Tibial nerve (tissue), 4 donors: Measurements from ENCODE around the gene GNA12. TPM values are rescaled to one million over a fixed set of nuclear protein-coding genes. Genes with fewer than 3 reads are reported as not detected.
A peak's percentile ranks its signal among the peaks of the same experiment; 100 is the strongest.
"Not testable (repeated sequence)": the region's sequence is repeated elsewhere in the genome, so short reads cannot be mapped to it uniquely, and the experiment has no call there.

ENCODE experiments used
- DNase-seq, 2 donors: peaks; one replicate each; pipeline ENCODE4 v3.0.0-alpha.2; 2019; ENCODE audit warnings: low spot score in 2 of 2
- H3K27ac ChIP-seq, 4 donors: fragments of 200-600 bp; sonication (generic) in 3 of 4; one replicate each; pipeline ENCODE4 v1.5.1; 2017 to 2019; ENCODE audit warnings: mild to moderate bottlenecking in 1 of 4
- H3K27me3 ChIP-seq, 2 donors: fragments of 200-600 bp; sonication (generic) in 1 of 2; one replicate each; pipeline versions ENCODE4 v1.5.1 to v1.6.0; 2017 to 2019
- H3K36me3 ChIP-seq, 3 donors: fragments of 200-600 bp; sonication (generic); one replicate each; pipeline ENCODE4 v1.5.1; 2018 to 2019
- H3K4me1 ChIP-seq, 4 donors: fragments of 200-600 bp; sonication (generic) in 3 of 4; one replicate each; pipeline ENCODE4 v1.5.1; 2017 to 2019
- H3K4me3 ChIP-seq, 4 donors: fragments of 200-600 bp; sonication (generic) in 3 of 4; one replicate each; pipeline ENCODE4 v1.5.1; 2017 to 2019; ENCODE audit warnings: mild to moderate bottlenecking in 1 of 4, moderate library complexity in 1 of 4
- H3K9me3 ChIP-seq, 4 donors: fragments of 200-600 bp; sonication (generic) in 3 of 4; one replicate each; pipeline ENCODE4 v1.5.1; 2017 to 2019
- CTCF ChIP-seq, 5 experiments: fragments of 200-600 bp in 3 of 5; fragments of 450-650 bp in 2 of 5; sonication (generic) in 3 of 5; IDR thresholded peaks; one replicate each; pipeline ENCODE4 v1.5.1; 2016 to 2019; ENCODE audit warnings: antibody characterized with exemption in 5 of 5, mild to moderate bottlenecking in 3 of 5, moderate library complexity in 2 of 5
- EP300 ChIP-seq, 2 donors: sonication (generic); formaldehyde crosslinking; IDR thresholded peaks; one replicate each; pipeline ENCODE4 v1.6.1; 2017; ENCODE audit warnings: antibody characterized with exemption in 2 of 2, mild to moderate bottlenecking in 1 of 2
- POLR2A ChIP-seq, 2 donors: fragments of 450-650 bp; IDR thresholded peaks; one replicate each; pipeline ENCODE4 v1.6.1; 2017; ENCODE audit warnings: antibody characterized with exemption in 2 of 2, mild to moderate bottlenecking in 2 of 2, moderate library complexity in 2 of 2
- WGBS, 2 donors: methylation state at CpG; one replicate each; pipeline ENCODE4 v1.1.5; 2018; 5-methylcytosine and 5-hydroxymethylcytosine counted together
- total RNA-seq, 4 donors: library from RNA; depleted of rRNA; stranded (reverse); fragments of >200 nt; gene quantifications; one replicate each; pipeline ENCODE4 v1.1.0, GENCODE V29; 2016

The GNA12 gene
- total RNA-seq, 4 donors from 2014 or later, result 21.3 to 36.0 (median 29.4) TPM

GRCh38 chr7:2729893-2730716 lies 114.0 kb downstream of the GNA12 start:
- Histone ChIP-seq H3K27ac (peak overlapping the region; percentile 30 to 87 (median 64)), H3K27me3 (no peaks in the 10 kb centered on the region), H3K4me3 (peak overlapping the region in 2 of 4 donors; percentile 14 to 20), H3K4me1 (peaks cover 0 to 44% (median 9%) of the 10 kb centered on the region in 4 donors), H3K9me3 (no peaks in the 10 kb centered on the region), H3K36me3 (peaks cover 0 to 44% (median 0%) of the 10 kb centered on the region in 3 donors)
- TF ChIP-seq POLR2A (IDR thresholded peaks at IDR 0.05), result no peak
- TF ChIP-seq EP300 (IDR thresholded peaks at IDR 0.05), result peak in 1 of 2 donors; percentile 30
- DNase-seq, result no peak
- WGBS, 2 donors, result 58 to 73% methylated on average over 33 of the region's 33 CpGs

- Histone ChIP-seq H3K4me3 (peak overlapping the region in 3 of 4 donors; percentile 12 to 20 (median 14)), H3K36me3 (peaks cover 0 to 46% (median 0%) of the 10 kb centered on the region in 3 donors), H3K9me3 (no peaks in the 10 kb centered on the region), H3K27ac (peak overlapping the region; percentile 30 to 87 (median 64)), H3K4me1 (peaks cover 0 to 36% (median 9%) of the 10 kb centered on the region in 4 donors), H3K27me3 (no peaks in the 10 kb centered on the region)
- TF ChIP-seq POLR2A (IDR thresholded peaks at IDR 0.05), result no peak
- TF ChIP-seq CTCF (IDR thresholded peaks at IDR 0.05), result peak in 1 of 5 experiments; percentile 21
- no peak for TF ChIP-seq EP300 (IDR thresholded peaks at IDR 0.05)
- WGBS, 2 donors, result 46 to 63% methylated on average over 37 of the region's 37 CpGs
- no peak for DNase-seq
Observed at GRCh38 chr7:2729031-2729892, 114.8 kb downstream of the GNA12 start.

GRCh38 chr7:2728316-2729030 lies 115.6 kb downstream of the GNA12 start:
- WGBS, 2 donors, result 36 to 57% methylated on average over 15 of the region's 15 CpGs
- no peak for TF ChIP-seq CTCF (IDR thresholded peaks at IDR 0.05)
- TF ChIP-seq EP300 (IDR thresholded peaks at IDR 0.05), result no peak
- TF ChIP-seq POLR2A (IDR thresholded peaks at IDR 0.05), result no peak
- peak overlapping the region in 2 of 4 donors; percentile 12 to 20 for H3K4me3 ChIP-seq
- peaks cover 0 to 31% (median 9%) of the 10 kb centered on the region in 4 donors for H3K4me1 ChIP-seq
- peaks cover 0 to 51% (median 0%) of the 10 kb centered on the region in 3 donors for H3K36me3 ChIP-seq
- peak overlapping the region; percentile 30 to 87 (median 64) for H3K27ac ChIP-seq
- H3K9me3 ChIP-seq, result no peaks in the 10 kb centered on the region
- no peak for DNase-seq
- H3K27me3 ChIP-seq, result no peaks in the 10 kb centered on the region

GRCh38 chr7:2727206-2727605 lies 116.9 kb downstream of the GNA12 start:
- not testable (repeated sequence) for H3K27me3 ChIP-seq, H3K27ac ChIP-seq, H3K4me3 ChIP-seq, H3K9me3 ChIP-seq
- 81 to 97% methylated on average over 13 of the region's 13 CpGs for WGBS, 2 donors
- peak in 1 of 2 donors; percentile 4 for DNase-seq
- H3K36me3 ChIP-seq, result peaks cover 0 to 57% (median 0%) of the 10 kb centered on the region in 3 donors
- H3K4me1 ChIP-seq, result peaks cover 0 to 27% (median 9%) of the 10 kb centered on the region in 4 donors

GRCh38 chr7:2726316-2727018 lies 117.6 kb downstream of the GNA12 start:
- Histone ChIP-seq H3K27me3 (no peaks in the 10 kb centered on the region), H3K27ac (no peak overlapping the region), H3K4me3 (no peak overlapping the region), H3K36me3 (peaks cover 0 to 62% (median 0%) of the 10 kb centered on the region in 3 donors), H3K4me1 (peaks cover 0 to 27% (median 9%) of the 10 kb centered on the region in 4 donors), H3K9me3 (no peaks in the 10 kb centered on the region)
- 89 to 96% methylated on average over 18 of the region's 18 CpGs for WGBS, 2 donors
- TF ChIP-seq EP300 (IDR thresholded peaks at IDR 0.05) (no peak), POLR2A (IDR thresholded peaks at IDR 0.05) (no peak), CTCF (IDR thresholded peaks at IDR 0.05) (no peak)
- peak in 1 of 2 donors; percentile 10 for DNase-seq
